Measurements from ENCODE around the gene CD27.

DNA sequence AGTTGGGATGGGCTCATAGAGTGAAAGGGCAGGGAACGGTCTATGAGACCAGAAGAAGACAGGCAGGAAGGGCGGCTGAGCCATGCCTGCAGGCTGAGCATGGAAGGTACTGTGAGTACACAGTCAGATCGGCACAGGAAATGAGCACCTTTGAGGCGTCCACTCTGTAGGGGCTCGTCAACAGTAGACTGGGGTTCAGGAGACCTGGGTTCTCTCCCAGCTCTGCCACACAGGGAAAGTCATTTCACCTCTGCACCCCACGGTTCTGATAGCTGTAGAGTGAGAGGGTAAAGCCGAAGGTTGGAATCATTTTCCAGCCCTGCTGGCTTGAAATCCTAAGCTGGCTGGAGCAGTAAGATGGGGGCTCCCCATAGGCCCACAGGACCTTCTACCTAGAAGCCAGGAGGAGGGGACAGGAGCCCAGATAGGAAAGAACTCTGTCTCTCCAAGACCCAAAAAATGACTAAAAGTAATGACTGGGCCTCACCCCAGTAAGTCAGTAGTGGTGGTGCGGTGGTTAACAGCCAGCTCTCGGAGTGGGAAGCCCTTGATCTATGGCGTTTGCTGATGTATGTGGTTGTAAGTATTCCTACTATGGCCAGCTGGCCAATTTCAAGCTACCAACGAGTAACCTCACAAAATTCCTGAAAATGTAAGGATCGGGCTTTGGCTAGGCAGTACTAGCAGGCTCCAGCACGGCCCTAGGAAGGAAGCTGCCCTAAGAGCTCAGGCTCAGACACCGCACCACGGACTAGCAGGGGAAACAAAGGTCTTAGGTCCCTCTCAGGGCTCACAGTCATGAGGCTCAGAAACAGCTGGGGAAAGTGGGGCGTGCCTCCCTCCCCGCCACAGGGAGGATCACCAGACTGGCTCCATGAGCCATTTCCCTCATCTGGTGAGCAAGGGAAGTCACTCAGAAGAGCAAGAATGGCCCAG, 10.3 kb upstream of the CD27 start:
- no peak for TF ChIP-seq POLR2A (IDR thresholded peaks at IDR 0.05)
- TF ChIP-seq, protein P1, sequence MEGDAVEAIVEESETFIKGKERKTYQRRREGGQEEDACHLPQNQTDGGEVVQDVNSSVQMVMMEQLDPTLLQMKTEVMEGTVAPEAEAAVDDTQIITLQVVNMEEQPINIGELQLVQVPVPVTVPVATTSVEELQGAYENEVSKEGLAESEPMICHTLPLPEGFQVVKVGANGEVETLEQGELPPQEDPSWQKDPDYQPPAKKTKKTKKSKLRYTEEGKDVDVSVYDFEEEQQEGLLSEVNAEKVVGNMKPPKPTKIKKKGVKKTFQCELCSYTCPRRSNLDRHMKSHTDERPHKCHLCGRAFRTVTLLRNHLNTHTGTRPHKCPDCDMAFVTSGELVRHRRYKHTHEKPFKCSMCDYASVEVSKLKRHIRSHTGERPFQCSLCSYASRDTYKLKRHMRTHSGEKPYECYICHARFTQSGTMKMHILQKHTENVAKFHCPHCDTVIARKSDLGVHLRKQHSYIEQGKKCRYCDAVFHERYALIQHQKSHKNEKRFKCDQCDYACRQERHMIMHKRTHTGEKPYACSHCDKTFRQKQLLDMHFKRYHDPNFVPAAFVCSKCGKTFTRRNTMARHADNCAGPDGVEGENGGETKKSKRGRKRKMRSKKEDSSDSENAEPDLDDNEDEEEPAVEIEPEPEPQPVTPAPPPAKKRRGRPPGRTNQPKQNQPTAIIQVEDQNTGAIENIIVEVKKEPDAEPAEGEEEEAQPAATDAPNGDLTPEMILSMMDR (IDR thresholded peaks at IDR 0.05), result no peak

Measured in body of pancreas (tissue), 4 donors.